OCI-LY1 (cell line): ENCODE results near the gene UGT1A10.

ENCODE experiments used
- CTCF ChIP-seq: fragments of 200-600 bp; sonication (generic), shearing (Covaris generic); IDR thresholded peaks from 2 replicates; pipeline ENCODE4 v1.5.1; 2017; ENCODE audit warnings: mild to moderate bottlenecking, antibody characterized with exemption, low read length, moderate library complexity, mixed read lengths
- EZH2 ChIP-seq: fragments of 200-600 bp; sonication (generic), shearing (Covaris generic); IDR thresholded peaks from 2 replicates; pipeline ENCODE4 v1.8.0; 2017; ENCODE audit warnings: borderline replicate concordance, mixed run types, mild to moderate bottlenecking, antibody characterized with exemption, low read length, moderate library complexity, mixed read lengths

- TF ChIP-seq CTCF: no peak
- no peak for TF ChIP-seq EZH2
Observed at GRCh38 chr2:233746475-233747282, 110.4 kb downstream of the UGT1A10 start.
